ENCODE measurements around the gene PXN. TPM values are rescaled to one million over a fixed set of nuclear protein-coding genes. Genes with fewer than 3 reads are reported as not detected.
"Not testable (repeated sequence)": the region's sequence is repeated elsewhere in the genome, so short reads cannot be mapped to it uniquely, and the experiment has no call there.

The PXN gene
- total and polyA plus RNA-seq, 7 donors: 64.7 to 166 (median 96.2) TPM

- no peak for TF ChIP-seq CTCF (IDR thresholded peaks at IDR 0.05)
Measured at GRCh38 chr12:120238839-120239445, 26.6 kb downstream of the PXN start.

GRCh38 chr12:120238217-120238616, 27.3 kb downstream of the PXN start:
- Histone ChIP-seq H3K27ac (peak overlapping the region; percentile 99), H3K27me3 (ENCODE audit: insufficient read depth in 3 of 3, low read length in 2 of 3) (no peaks in the 10 kb centered on the region), H3K36me3 (ENCODE audit: insufficient read depth in 1 of 2, low read depth in 1 of 2) (peaks cover 0 to 3% of the 10 kb centered on the region in 2 donors), H3K4me1 (peaks cover 98% of the 10 kb centered on the region), H3K9me3 (no peaks in the 10 kb centered on the region), H3K4me3 (peak overlapping the region; percentile 13)
- no peak for TF ChIP-seq CTCF (IDR thresholded peaks at IDR 0.05)
- no peak for DNase-seq
- ATAC-seq: no peak
- intact Hi-C loops (cut with DNase I): no loop called here
- WGBS, 3 donors: 37 to 50% (median 39%) methylated on average over 9 of the region's 9 CpGs

More at GRCh38 chr12:120238839-120239445, 26.6 kb downstream of the PXN start:
- Histone ChIP-seq H3K27me3 (ENCODE audit: insufficient read depth in 3 of 3, low read length in 2 of 3) (no peaks in the 10 kb centered on the region), H3K27ac (peak overlapping the region; percentile 99), H3K9me3 (no peaks in the 10 kb centered on the region), H3K4me3 (no peak overlapping the region), H3K4me1 (peaks cover 98% of the 10 kb centered on the region), H3K36me3 (ENCODE audit: insufficient read depth in 1 of 2, low read depth in 1 of 2) (peaks cover 0 to 3% of the 10 kb centered on the region in 2 donors)
- WGBS, 3 donors: 74 to 78% (median 75%) methylated on average over 12 of the region's 12 CpGs
- DNase-seq (no peak), ATAC-seq (no peak)
- intact Hi-C loops (cut with DNase I): no loop called here

GRCh38 chr12:120237360-120238171, 28.0 kb downstream of the PXN start:
- H3K27me3 ChIP-seq (ENCODE audit: insufficient read depth in 3 of 3, low read length in 2 of 3): no peaks in the 10 kb centered on the region
- peak overlapping the region; percentile 13 for H3K4me3 ChIP-seq
- peak overlapping the region; percentile 99 for H3K27ac ChIP-seq
- ATAC-seq (peak; percentile 34 to 67 (median 56)), DNase-seq (peak; percentile 90 to 94)
- intact Hi-C loops (cut with DNase I): no loop called here
- TF ChIP-seq CTCF (IDR thresholded peaks at IDR 0.05): no peak
- H3K4me1 ChIP-seq: peaks cover 98% of the 10 kb centered on the region
- H3K36me3 ChIP-seq (ENCODE audit: insufficient read depth in 1 of 2, low read depth in 1 of 2): peaks cover 0 to 3% of the 10 kb centered on the region in 2 donors
- 21 to 36% (median 25%) methylated on average over 13 of the region's 13 CpGs for WGBS, 3 donors
- H3K9me3 ChIP-seq: no peaks in the 10 kb centered on the region

GRCh38 chr12:120236809-120237208, 28.7 kb downstream of the PXN start:
- DNase-seq; H3K27me3 ChIP-seq (ENCODE audit: insufficient read depth in 3 of 3, low read length in 2 of 3); ATAC-seq; H3K9me3 ChIP-seq; H3K36me3 ChIP-seq (ENCODE audit: insufficient read depth in 1 of 2, low read depth in 1 of 2); intact Hi-C loops (cut with DNase I); H3K4me3 ChIP-seq: not testable (repeated sequence)
- WGBS, 3 donors: 54 to 96% (median 71%) methylated on average over 3 of the region's 3 CpGs
- peak overlapping the region; percentile 99 for H3K27ac ChIP-seq
- peaks cover 98% of the 10 kb centered on the region for H3K4me1 ChIP-seq

All from psoas muscle (tissue), 8 donors.